Testis (tissue), 2 donors: ENCODE results near the gene DAPK3.

Experiments
- POLR2A ChIP-seq: fragments of 450-650 bp; IDR thresholded peaks from one replicate; pipeline ENCODE4 v1.6.1; 2017; ENCODE audit warnings: antibody characterized with exemption, mild to moderate bottlenecking, moderate library complexity
- TF ChIP-seq, protein P1 (sequence below), 3 experiments: fragments of 450-650 bp in 2 of 3; fragments of 200-600 bp in 1 of 3; sonication (generic) in 1 of 3; IDR thresholded peaks; one replicate each; pipeline ENCODE4 v1.5.1; 2016 to 2019; ENCODE audit warnings: antibody characterized with exemption in 3 of 3, mild to moderate bottlenecking in 2 of 3, moderate library complexity in 1 of 3

DNA sequence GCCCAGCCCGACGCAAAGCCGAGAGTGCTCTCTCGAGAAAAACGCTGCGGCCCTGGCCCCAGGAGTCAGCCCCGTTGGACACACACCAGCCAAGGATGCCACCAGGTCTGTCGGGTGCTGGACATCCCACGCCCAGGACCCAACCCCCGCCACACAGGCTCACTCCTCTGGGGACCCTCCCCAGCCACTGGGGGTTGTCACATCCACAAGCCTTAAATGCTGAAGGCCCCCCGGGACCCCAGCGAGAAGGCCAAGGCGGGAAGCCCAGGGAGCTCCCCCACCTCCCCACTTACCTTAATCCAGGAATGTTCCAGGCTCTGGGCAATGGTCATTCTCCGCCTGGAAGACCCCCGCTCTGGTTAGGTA lies 11.2 kb downstream of the DAPK3 start:
- no peak for TF ChIP-seq POLR2A
- TF ChIP-seq, protein P1, sequence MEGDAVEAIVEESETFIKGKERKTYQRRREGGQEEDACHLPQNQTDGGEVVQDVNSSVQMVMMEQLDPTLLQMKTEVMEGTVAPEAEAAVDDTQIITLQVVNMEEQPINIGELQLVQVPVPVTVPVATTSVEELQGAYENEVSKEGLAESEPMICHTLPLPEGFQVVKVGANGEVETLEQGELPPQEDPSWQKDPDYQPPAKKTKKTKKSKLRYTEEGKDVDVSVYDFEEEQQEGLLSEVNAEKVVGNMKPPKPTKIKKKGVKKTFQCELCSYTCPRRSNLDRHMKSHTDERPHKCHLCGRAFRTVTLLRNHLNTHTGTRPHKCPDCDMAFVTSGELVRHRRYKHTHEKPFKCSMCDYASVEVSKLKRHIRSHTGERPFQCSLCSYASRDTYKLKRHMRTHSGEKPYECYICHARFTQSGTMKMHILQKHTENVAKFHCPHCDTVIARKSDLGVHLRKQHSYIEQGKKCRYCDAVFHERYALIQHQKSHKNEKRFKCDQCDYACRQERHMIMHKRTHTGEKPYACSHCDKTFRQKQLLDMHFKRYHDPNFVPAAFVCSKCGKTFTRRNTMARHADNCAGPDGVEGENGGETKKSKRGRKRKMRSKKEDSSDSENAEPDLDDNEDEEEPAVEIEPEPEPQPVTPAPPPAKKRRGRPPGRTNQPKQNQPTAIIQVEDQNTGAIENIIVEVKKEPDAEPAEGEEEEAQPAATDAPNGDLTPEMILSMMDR (IDR thresholded peaks at IDR 0.05): no peak
